ENCODE measurements around the gene TPPP2.

TPPP2 gene

DNA sequence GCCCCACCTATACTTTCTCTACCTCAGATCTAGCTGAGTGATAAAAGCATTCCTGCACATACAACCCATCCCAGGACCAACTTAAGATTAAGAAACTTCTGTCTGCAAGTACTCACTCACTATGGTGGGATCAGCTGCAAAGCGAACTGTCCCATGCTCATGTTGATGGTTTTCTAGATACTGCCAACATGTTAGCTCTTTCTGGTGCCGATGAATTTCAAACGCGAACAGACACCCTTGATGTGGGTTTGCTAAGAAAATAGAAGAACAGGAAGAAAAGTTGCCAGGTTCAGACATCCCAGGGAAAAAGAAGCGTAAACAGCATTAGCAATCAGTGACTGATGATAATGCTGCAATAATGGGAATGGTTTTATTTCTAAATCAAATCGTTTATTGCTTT is 32.5 kb upstream of the TPPP2 start:
- peaks cover 3% of the 10 kb centered on the region for H4K20me1 ChIP-seq (ENCODE audit: insufficient read depth, low read length, poor library complexity, severe bottlenecking)
- no peak overlapping the region for H3K4me2 ChIP-seq (ENCODE audit: low read depth, low read length, poor library complexity, severe bottlenecking)
- H3K4me1 ChIP-seq (ENCODE audit: insufficient read depth, low read length, poor library complexity, severe bottlenecking): peaks cover 5% of the 10 kb centered on the region
- no peak overlapping the region for H2AFZ ChIP-seq (ENCODE audit: low read length)
- no peak overlapping the region for H3K9ac ChIP-seq (ENCODE audit: low read depth, low read length, poor library complexity, severe bottlenecking)
- peaks cover 40% of the 10 kb centered on the region for H3K36me3 ChIP-seq (ENCODE audit: insufficient read depth, low read length)
- H3K9me3 ChIP-seq (ENCODE audit: insufficient read depth, low read depth, low read length): no peaks in the 10 kb centered on the region
- TF ChIP-seq EZH2phosphoT487 (IDR thresholded peaks at IDR 0.05; ENCODE audit: borderline replicate concordance): no peak
- TF ChIP-seq, protein P1, sequence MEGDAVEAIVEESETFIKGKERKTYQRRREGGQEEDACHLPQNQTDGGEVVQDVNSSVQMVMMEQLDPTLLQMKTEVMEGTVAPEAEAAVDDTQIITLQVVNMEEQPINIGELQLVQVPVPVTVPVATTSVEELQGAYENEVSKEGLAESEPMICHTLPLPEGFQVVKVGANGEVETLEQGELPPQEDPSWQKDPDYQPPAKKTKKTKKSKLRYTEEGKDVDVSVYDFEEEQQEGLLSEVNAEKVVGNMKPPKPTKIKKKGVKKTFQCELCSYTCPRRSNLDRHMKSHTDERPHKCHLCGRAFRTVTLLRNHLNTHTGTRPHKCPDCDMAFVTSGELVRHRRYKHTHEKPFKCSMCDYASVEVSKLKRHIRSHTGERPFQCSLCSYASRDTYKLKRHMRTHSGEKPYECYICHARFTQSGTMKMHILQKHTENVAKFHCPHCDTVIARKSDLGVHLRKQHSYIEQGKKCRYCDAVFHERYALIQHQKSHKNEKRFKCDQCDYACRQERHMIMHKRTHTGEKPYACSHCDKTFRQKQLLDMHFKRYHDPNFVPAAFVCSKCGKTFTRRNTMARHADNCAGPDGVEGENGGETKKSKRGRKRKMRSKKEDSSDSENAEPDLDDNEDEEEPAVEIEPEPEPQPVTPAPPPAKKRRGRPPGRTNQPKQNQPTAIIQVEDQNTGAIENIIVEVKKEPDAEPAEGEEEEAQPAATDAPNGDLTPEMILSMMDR (conservative IDR thresholded peaks at IDR 0.05; ENCODE audit: low read length): no peak
- no peak overlapping the region for H3K4me3 ChIP-seq (ENCODE audit: low read length, poor library complexity, severe bottlenecking)
- H3K27me3 ChIP-seq (ENCODE audit: insufficient read depth, low read length, poor library complexity, severe bottlenecking): no peaks in the 10 kb centered on the region
- H3K79me2 ChIP-seq (ENCODE audit: insufficient read depth, low read length): peaks cover 7% of the 10 kb centered on the region; the same call in 1 of the 2 replicates
- no peaks in the 10 kb centered on the region for H3F3A ChIP-seq (ENCODE audit: low read depth)
- no peaks in the 10 kb centered on the region for H3K9me2 ChIP-seq (replicated peaks; ENCODE audit: low read depth, low read length)

DNA sequence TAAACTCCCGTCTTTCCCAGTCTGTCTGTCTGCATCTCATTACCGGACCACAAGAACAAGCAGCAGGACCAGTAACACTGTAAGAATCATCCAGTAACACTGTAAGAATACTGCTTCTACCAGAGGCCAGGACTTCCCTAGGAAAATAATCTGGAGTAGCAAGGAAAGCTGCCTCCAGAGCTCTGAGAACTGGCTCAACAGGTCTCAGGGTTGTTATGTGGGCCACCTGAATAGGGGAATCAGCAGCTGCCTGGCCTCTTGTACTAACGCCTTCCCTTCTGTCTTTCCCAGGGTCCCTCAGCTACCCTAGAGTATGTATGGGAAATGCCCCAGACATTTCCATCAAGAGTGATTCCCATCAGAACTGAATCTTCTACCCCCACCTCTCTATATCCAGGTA is 31.9 kb upstream of the TPPP2 start:
- peaks cover 1% of the 10 kb centered on the region for H3K4me1 ChIP-seq (ENCODE audit: insufficient read depth, low read length, poor library complexity, severe bottlenecking)
- no peaks in the 10 kb centered on the region for H3F3A ChIP-seq (ENCODE audit: low read depth)
- TF ChIP-seq, protein P1 (conservative IDR thresholded peaks at IDR 0.05; ENCODE audit: low read length): no peak
- no peak for TF ChIP-seq EZH2phosphoT487 (IDR thresholded peaks at IDR 0.05; ENCODE audit: borderline replicate concordance)
- no peak overlapping the region for H3K4me3 ChIP-seq (ENCODE audit: low read length, poor library complexity, severe bottlenecking)
- peaks cover 3% of the 10 kb centered on the region for H4K20me1 ChIP-seq (ENCODE audit: insufficient read depth, low read length, poor library complexity, severe bottlenecking)
- peaks cover 2% of the 10 kb centered on the region; the same call in 1 of the 2 replicates for H3K79me2 ChIP-seq (ENCODE audit: insufficient read depth, low read length)
- peaks cover 35% of the 10 kb centered on the region for H3K36me3 ChIP-seq (ENCODE audit: insufficient read depth, low read length)
- no peak overlapping the region for H3K9ac ChIP-seq (ENCODE audit: low read depth, low read length, poor library complexity, severe bottlenecking)
- no peak overlapping the region for H2AFZ ChIP-seq (ENCODE audit: low read length)
- no peak overlapping the region for H3K4me2 ChIP-seq (ENCODE audit: low read depth, low read length, poor library complexity, severe bottlenecking)
- no peaks in the 10 kb centered on the region for H3K27me3 ChIP-seq (ENCODE audit: insufficient read depth, low read length, poor library complexity, severe bottlenecking)
- H3K9me2 ChIP-seq (replicated peaks; ENCODE audit: low read depth, low read length): no peaks in the 10 kb centered on the region
- no peaks in the 10 kb centered on the region for H3K9me3 ChIP-seq (ENCODE audit: insufficient read depth, low read depth, low read length)

DNA sequence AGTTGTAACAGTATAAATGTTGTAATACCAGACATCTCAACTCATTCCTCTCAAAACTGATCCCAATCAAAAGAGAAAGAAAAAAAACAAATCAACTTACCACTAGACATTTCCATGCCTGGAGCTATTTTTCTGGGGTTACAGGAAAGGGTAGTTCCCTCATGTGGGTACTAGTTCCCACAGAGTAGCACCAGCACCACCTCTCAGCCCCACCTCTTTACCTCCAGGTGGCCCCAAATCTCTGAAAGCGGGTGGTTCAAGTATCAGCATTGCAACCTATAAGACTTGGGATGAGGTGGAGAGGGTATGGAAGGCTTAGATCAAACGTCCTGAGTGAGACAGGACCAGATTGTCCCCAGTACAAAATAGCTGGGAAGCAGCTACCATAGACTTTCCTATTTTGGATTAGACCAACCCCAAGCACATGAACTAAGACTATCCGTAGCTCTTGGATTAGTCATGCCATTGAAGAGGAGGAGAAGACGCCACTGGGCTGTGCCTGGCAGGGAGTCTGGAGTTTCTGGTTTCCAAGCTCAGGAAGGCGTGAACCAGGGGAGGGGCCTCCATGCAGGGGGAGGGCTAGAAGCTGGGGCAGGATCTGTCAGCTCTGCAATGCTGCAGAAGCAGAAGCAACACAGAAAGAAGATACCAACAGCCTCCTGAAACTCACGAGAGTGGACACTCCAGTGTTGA is 31.2 kb upstream of the TPPP2 start, which contains the start of gene SLC39A2:
SLC39A2 (plus strand) TSS at position 620 of the 693 bp plus-strand sequence. CDS start 154 bp downstream, outside the sequence.
- H3K36me3 ChIP-seq (ENCODE audit: insufficient read depth, low read length): peaks cover 29% of the 10 kb centered on the region
- H2AFZ ChIP-seq (ENCODE audit: low read length): no peak within 1 kb of the TSS
- no peaks in the 10 kb centered on the region for H3K4me1 ChIP-seq (ENCODE audit: insufficient read depth, low read length, poor library complexity, severe bottlenecking)
- H3K4me3 ChIP-seq (ENCODE audit: low read length, poor library complexity, severe bottlenecking): no peak within 1 kb of the TSS
- peaks cover 3% of the 10 kb centered on the region for H4K20me1 ChIP-seq (ENCODE audit: insufficient read depth, low read length, poor library complexity, severe bottlenecking)
- no peaks in the 10 kb centered on the region for H3K79me2 ChIP-seq (ENCODE audit: insufficient read depth, low read length)
- H3K4me2 ChIP-seq (ENCODE audit: low read depth, low read length, poor library complexity, severe bottlenecking): no peak within 1 kb of the TSS
- H3K9ac ChIP-seq (ENCODE audit: low read depth, low read length, poor library complexity, severe bottlenecking): no peak within 1 kb of the TSS
- no peaks in the 10 kb centered on the region for H3K9me2 ChIP-seq (replicated peaks; ENCODE audit: low read depth, low read length)
- TF ChIP-seq, protein P1 (conservative IDR thresholded peaks at IDR 0.05; ENCODE audit: low read length): no peak
- no peak for TF ChIP-seq EZH2phosphoT487 (IDR thresholded peaks at IDR 0.05; ENCODE audit: borderline replicate concordance)
- no peaks in the 10 kb centered on the region for H3K27me3 ChIP-seq (ENCODE audit: insufficient read depth, low read length, poor library complexity, severe bottlenecking)
- no peaks in the 10 kb centered on the region for H3F3A ChIP-seq (ENCODE audit: low read depth)
- H3K9me3 ChIP-seq (ENCODE audit: insufficient read depth, low read depth, low read length): no peaks in the 10 kb centered on the region
